GM19467 (cell line): ENCODE measurements around the gene POLR2E.
"Not testable (repeated sequence)": the region's sequence is repeated elsewhere in the genome, so short reads cannot be mapped to it uniquely, and the experiment has no call there.

ENCODE experiments used
- ATAC-seq: cut with Tn5 transposase; IDR thresholded peaks from one replicate; pipeline ENCODE4 v1.9.1; 2021; ENCODE audit warnings: mild to moderate bottlenecking, moderate library complexity; ENCODE audit not compliant: unreplicated experiment

Gene POLR2E

DNA sequence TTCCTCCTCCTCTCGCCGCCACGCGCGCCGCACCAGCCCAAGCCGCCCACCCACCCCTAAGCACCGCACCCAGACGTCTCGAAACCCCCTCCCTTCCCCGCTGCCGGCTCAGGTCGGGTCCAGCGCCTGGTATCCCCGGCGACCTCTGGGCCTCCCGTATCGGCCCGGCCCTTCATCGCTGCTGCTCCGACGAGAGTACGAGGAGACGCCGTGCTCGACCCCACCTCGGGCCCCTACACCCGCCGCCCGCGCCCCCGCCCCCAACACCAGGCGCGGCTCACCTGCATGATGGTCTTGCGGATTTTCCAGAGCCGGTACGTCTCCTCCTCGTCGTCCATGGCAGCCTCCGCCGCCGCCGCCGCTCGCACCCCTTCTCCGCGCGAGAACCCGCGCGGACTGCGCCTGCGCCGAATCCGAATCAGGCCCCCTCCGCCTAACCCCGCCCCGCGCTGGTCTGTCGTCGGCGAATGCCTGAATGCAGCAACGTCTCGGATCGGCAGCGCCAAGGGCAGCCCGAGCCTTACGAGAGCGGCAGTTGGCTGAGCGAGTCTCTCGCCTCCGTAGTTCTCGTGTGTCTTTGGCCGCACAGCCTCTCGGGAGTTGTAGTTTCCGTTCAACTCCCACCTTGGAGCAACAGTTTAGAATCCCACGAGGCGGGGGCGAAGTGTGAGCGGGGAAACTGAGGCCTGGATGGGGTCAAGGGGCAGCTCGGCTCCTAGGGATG, at the start of gene POLR2E:
TSS of gene POLR2E (minus strand) at position 398 of the 724 bp plus-strand sequence. CDS start at position 338, 60 bp downstream.
- peak; percentile 82 for ATAC-seq

DNA sequence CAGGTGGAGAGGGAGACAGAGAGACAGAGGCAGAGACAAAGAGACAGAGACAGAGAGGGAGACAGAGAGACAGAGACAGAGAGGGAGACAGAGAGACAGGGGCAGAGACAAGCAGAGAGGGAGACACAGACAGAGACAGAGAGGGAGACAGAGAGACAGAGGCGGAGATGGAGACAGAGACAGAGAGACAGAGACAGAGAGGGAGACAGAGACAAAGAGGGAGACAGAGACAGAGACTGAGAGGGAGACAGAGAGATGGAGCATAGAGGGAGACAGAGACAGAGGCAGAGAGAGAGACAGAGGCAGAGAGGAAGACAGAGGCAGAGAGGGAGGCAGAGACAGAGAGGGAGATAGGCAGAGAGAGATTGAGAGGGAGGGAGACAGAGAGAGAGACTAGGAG, 49.6 kb upstream of the POLR2E start:
- ATAC-seq: no peak

DNA sequence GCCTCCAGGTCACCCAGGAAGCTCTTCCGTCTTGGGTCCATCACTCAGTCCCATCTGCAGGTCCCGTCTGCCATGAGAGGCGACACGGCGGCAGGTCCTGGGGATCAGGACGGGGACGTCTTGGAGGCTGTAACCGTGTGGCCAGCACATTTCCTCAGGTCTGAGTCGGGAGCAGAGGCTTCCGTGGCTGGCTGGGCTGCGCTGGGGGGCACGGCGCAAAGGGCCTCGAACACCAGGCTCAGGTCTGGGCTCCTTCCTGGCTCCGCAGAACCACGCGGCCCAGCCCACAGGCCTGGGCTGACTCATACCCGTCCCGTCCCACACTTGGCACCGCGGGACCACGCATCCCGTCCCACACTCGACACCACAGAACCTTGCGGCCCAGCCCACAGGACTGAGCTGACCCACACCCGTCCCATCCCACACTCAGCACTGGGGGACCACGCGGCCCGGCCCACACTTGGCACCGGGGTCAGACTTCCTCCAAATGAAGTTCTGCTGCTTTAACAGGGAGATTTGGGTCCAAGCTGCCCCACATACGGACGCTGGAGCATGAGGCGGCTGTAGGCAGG, 48.7 kb upstream of the POLR2E start:
- ATAC-seq: no peak

GRCh38 chr19:1141944-1142343, 46.8 kb upstream of the POLR2E start:
- no peak for ATAC-seq

DNA sequence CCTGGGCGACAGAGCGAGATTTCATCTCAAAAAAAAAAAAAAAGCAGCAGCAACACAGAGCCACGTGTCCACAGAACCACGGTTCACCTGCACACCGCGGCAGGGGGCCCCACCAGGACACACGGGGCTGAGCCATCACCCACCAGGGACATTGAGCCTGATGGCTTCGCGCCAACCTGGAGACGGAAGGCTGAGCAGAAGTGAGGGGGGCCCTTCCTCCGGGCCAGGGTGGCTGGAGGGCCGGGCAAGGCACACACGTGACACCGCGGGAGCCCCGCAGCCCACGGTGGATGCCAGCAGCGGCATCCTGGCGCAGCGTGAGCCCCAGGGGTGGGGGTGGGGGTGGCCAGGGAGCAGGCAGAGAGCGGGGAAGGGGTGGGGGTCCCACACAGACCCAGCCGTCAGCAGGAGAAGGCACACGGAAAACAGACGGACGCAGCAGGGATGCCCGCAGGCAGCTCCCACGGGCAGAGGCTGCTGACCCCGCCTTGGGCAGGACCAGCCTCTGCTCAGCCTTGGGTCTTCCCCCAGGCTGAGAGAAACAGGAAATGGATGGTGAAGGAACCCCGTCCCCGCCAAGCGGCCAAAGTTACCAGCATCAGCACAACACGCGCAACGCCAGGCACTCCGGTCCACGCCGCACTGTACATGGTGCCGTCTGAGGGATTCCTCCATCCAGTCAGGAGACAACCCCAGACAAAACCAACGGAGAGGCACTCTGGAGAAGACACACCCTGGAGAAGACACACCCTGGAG, 45.3 kb upstream of the POLR2E start:
- ATAC-seq: no peak

DNA sequence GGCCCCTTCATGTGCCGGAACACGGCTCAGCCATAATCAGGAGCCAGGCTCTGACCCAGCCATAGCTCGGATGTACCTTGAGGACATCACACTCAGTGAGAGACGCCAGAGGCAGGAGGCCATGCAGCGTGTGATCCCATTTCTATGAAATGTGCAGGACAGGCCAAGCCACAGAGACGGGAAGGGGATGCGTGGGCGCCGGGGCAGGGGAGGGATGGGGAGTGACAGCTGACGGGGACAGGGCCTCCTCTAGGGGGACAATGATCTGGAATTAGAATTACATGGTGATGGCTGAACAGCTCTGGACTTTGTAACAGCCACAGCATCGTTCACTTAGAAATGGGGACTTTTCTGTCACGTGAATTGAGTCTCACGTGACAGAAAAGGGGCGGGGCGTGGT, 44.0 kb upstream of the POLR2E start:
- no peak for ATAC-seq

GRCh38 chr19:1138121-1138520, 42.9 kb upstream of the POLR2E start:
- ATAC-seq: no peak

DNA sequence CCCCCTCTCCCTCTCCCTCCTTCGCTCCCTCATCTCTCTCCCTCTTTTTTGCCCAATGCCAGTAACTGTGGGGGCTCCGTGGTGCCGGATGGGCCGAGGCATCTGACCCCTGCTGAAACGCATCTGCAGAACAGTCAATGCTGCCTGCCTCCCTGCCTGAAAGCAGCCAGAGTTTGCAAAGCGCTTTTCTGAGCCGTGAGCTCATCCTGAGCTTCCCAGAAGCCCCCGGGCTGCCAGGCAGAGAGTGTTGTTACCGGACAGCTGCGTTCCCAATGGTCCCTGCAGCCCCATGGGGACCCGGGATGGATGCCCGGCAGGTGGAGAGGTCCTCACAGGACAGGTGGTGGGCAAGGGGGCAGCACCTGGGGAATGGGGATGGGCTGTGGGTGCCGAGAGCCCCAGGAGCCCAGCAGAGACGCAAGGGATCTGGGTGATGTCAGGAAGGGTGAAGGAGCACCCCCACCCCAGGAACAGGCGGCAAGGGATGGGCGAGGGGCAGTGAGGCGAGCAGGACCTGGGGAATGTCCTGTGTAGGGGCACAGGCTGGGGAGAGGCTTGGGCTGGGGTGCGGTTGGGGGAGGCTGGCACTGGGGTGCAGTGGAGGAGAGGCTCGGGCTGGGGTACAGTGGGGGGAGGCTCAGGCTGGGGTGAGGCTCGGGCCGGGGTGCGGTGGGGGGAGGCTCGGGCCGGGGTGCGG, 41.6 kb upstream of the POLR2E start:
- ATAC-seq: no peak

DNA sequence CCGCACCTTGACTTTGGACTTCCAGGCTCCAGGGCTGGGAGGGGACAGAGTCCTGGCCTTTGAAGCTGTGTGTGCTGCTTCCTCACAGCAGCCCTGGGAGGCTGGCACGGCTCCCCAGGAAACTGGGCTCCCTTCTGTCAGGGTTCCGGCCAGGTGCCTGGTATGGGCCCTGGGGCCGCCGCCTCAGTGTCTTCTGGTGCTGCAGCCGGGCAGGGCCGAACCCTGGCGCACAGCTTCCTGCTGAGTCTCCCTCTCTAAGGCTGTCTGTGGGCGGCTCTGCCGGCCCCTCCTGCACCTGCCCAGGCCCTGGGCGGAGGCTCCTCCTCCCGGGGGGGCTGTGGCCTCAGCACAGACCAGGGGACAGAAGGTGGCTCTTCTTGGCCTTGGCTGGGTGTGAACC, 41.0 kb upstream of the POLR2E start:
- ATAC-seq: no peak

GRCh38 chr19:1135454-1135853, 40.3 kb upstream of the POLR2E start:
- ATAC-seq: no peak

DNA sequence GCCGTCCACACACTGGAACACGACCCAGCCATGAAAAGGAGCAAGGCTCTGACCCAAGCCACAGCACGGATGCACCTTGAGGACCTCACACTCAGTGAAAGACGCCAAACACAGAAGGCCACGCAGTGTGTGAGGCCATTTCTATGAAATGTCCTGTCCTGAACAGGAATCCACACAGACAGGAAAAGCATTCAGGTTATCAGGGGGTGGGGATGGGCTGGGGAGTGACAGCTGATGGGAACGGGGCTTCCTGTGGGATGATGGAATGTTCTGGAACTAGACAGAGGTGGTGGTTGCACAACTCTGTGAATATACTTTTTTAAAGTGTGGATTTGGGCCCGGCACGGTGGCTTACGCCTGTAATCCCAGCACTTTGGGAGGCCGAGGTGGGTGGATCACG, 39.3 kb upstream of the POLR2E start:
- ATAC-seq: no peak

DNA sequence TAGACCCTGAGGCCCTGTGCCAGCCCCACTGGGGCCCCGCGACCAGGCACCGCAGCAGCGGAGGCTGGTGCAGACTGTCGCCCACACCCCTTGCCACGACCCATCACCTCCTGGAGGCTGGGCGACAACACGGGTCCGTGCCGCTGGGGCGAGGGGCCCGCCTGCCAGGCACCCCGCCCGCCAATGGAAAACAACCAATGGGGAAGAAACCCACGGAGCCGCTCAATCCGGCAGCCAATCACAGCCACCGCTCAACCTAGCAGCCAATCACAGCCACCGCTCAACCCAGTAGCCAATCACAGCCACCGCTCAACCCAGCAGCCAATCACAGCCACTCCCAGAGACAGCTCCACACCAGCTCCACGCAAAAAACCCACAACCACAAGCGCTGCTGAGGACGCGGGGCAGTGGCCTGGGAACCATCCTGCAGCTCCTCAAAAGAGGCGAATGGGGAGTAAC, 38.3 kb upstream of the POLR2E start:
- ATAC-seq: no peak

- peak; percentile 10 for ATAC-seq
Measured at GRCh38 chr19:1132552-1133383, 37.6 kb upstream of the POLR2E start.

DNA sequence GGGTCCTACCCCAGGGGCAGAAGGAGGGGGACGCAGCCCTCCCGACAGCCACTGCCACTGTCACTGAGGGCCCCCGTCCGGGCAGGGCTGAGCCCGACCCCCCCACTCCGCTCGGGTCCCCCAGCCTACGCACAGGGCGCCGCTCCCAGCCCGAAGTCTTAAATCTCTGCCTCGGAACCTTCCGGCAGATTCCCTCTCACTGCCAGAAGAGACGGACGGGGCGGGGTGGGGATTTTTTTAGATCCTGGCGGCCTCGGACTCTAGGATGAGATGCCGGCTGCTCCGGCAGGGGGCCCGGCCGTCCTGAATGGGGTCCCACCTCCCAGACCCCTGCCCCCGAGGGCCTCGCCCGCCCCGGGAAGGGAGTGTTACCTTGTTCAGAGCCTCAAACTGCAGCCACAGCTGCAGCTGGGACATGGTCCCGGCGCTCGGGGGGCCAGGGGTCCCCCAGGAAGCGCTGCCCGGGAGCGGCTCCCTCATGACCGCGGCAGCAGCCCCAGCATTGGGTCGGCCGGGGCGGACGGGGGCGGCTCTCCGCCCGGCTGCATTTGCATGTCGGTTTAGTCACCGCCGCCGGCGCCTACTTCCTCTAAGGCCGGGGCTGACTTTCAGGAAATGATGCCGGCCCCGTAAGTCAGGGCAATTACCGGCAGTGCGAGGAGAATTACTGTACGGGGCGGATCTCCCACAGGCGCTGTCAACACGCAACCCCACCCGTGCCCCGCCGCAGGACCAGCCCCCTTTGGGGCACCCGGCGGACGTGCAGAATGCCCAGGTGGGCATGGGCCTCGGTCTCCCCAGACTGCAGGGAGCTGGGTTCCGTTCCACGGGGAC, 36.8 kb upstream of the POLR2E start:
- ATAC-seq: peak; percentile 39

GRCh38 chr19:1130771-1131717, 35.9 kb upstream of the POLR2E start:
- no peak for ATAC-seq

DNA sequence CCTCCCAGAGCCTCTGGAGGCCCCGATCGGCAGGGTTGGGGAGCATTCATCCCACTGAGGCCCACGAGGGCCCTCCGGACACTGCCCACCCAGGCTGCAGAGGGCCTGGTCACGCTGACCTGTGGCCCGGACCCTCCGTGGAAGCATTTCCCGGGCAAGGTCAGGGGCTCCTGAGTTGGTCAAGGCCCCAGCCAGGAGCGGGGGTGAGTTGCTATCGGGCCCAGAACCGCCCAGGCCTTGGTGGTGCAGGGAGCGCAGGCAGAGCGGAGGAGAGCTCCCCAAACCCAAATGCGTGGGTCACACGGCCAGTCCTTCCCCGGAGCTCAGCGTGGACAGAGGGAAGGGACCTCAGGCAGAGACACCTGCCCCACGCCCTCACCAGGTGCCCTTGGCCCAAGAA, 34.4 kb upstream of the POLR2E start:
- ATAC-seq: no peak

DNA sequence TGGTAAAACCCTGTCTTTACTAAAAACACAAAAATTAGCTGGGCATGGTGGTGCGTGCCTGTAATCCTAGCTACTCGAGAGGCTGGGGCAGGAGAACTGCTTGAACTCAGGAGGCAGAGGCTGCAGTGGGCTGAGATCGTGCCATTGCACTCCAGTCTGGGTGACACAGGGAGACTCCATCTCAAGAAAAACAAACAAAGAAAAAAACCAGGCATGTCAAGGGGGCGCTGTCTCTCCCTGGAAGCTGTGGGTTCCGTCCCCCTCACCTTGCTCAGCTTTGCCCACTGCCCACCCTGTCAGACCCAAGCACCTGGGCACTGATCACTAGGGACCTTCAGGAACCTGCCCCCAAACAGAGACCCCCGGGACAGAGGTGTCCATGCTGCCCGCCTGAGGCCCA, 33.9 kb upstream of the POLR2E start:
- not testable (repeated sequence) for ATAC-seq

GRCh38 chr19:1128106-1128505, 32.9 kb upstream of the POLR2E start:
- no peak for ATAC-seq
